GM12878 (cell line): ENCODE measurements around the gene PCSK5. TPM values are rescaled to one million over a fixed set of nuclear protein-coding genes. Genes with fewer than 3 reads are reported as not detected.

Experiments
- ATAC-seq: fragments of 200-7000 bp; cut with Tn5 transposase; 3 replicates; pipeline ENCODE4 v1.9.1; 2020; ENCODE audit warnings: mild to moderate bottlenecking, moderate library complexity
- BruUV-seq: library from RNA; stranded (reverse); fragments of 400-500 nt; replicated peaks from 2 replicates; lab custom pipeline; 2021; lab: Mats Ljungman, UMichigan
- CTCF ChIA-PET: fragments of 300-600 bp; sonication (Branson Sonifier 250); formaldehyde crosslinking; extraction: SDS; loops from one replicate; lab custom pipeline; 2021; ENCODE audit warnings: inconsistent platforms; lab: Yijun Ruan, JAX
- POLR2A ChIA-PET: fragments of 350-600 bp; formaldehyde crosslinking; extraction: SDS; loops from one replicate; lab custom pipeline; 2021; ENCODE audit warnings: inconsistent platforms; lab: Charles Lee
- RAD21 ChIA-PET: fragments of 300-600 bp; sonication (Branson Sonifier 250); formaldehyde crosslinking; loops from one replicate; lab custom pipeline; 2023; ENCODE audit warnings: antibody characterized with exemption; ENCODE audit not compliant: unreplicated experiment; lab: Charles Lee
- SMC1A ChIA-PET: fragments of 300-600 bp; sonication (Branson Sonifier 250); formaldehyde crosslinking; loops from one replicate; lab custom pipeline; 2023; ENCODE audit not compliant: unreplicated experiment, uncharacterized antibody; lab: Charles Lee
- DNase-seq: peaks from one replicate; pipeline ENCODE4 v3.0.0-alpha.2; 2011; ENCODE audit warnings: low read depth, low spot score
- FAIRE-seq: peaks from 3 replicates; lab custom pipeline; 2011; peaks lifted over from hg19 to GRCh38; lab: Jason Lieb, UNC
- H2AFZ ChIP-seq: 2 replicates; pipeline ENCODE4 v1.6.0; 2011; ENCODE audit warnings: low read depth, low read length, control low read depth; ENCODE audit not compliant: control insufficient read depth
- H3K27ac ChIP-seq: 2 replicates; pipeline ENCODE4 v1.5.1; 2011; ENCODE audit warnings: control low read depth; ENCODE audit not compliant: control insufficient read depth, insufficient read depth
- H3K27me3 ChIP-seq, 2 experiments: replicated peaks in 1 of 2; 2 replicates each; pipeline versions ENCODE4 v1.6.0 to v1.6.1; 2011; ENCODE audit warnings: low read length in 1 of 2; ENCODE audit not compliant: control insufficient read depth in 2 of 2, insufficient read depth in 2 of 2
- H3K36me3 ChIP-seq, 2 experiments: 2 replicates each; pipeline ENCODE4 v1.5.1; 2011; ENCODE audit warnings: low read length in 1 of 2; ENCODE audit not compliant: control insufficient read depth in 2 of 2, insufficient read depth in 2 of 2
- H3K4me1 ChIP-seq: 2 replicates; pipeline ENCODE4 v1.6.1; 2011; ENCODE audit warnings: mild to moderate bottlenecking, low read length, moderate library complexity, mixed read lengths; ENCODE audit not compliant: control insufficient read depth, insufficient read depth
- H3K4me2 ChIP-seq: 2 replicates; pipeline ENCODE4 v1.6.0; 2011; ENCODE audit warnings: control low read depth; ENCODE audit not compliant: control insufficient read depth, insufficient read depth
- H3K4me3 ChIP-seq: fragments of 200-600 bp; sonication (generic); 2 replicates; pipeline ENCODE4 v1.5.1; 2016
- H3K79me2 ChIP-seq: 2 replicates; pipeline ENCODE4 v1.6.0; 2011; ENCODE audit warnings: low read length; ENCODE audit not compliant: control insufficient read depth, insufficient read depth
- H3K9ac ChIP-seq: 2 replicates; pipeline ENCODE4 v1.8.0; 2011; ENCODE audit warnings: low read length, control low read depth, mixed read lengths; ENCODE audit not compliant: control insufficient read depth, insufficient read depth
- H3K9me3 ChIP-seq: replicated peaks from 3 replicates; pipeline ENCODE4 v1.5.1; 2011; ENCODE audit warnings: mild to moderate bottlenecking, low read length; ENCODE audit not compliant: control insufficient read depth, insufficient read depth
- H4K20me1 ChIP-seq: 2 replicates; pipeline ENCODE4 v1.6.0; 2011; ENCODE audit not compliant: control insufficient read depth, insufficient read depth
- BACH1 ChIP-seq: fragments of 450-650 bp; IDR thresholded peaks from 2 replicates; pipeline ENCODE4 v1.6.1; 2017; ENCODE audit warnings: mild to moderate bottlenecking, borderline replicate concordance
- CREB1 ChIP-seq: IDR thresholded peaks from 2 replicates; pipeline ENCODE4 v1.6.1; 2012; ENCODE audit warnings: low read depth, mild to moderate bottlenecking, inconsistent platforms
- ESRRA ChIP-seq: IDR thresholded peaks from 2 replicates; pipeline ENCODE4 v1.6.1; 2012; ENCODE audit warnings: mild to moderate bottlenecking, low read length, improper control_type of control experiment
- GATAD2B ChIP-seq: fragments of 450-650 bp; conservative IDR thresholded peaks from 2 replicates; pipeline ENCODE4 v1.6.1; 2017; ENCODE audit warnings: low read depth, mild to moderate bottlenecking, moderate library complexity
- IRF5 ChIP-seq: fragments of 450-650 bp; IDR thresholded peaks from 2 replicates; pipeline ENCODE4 v1.6.1; 2017; ENCODE audit warnings: borderline replicate concordance
- LARP7 ChIP-seq: fragments of 450-650 bp; IDR thresholded peaks from 2 replicates; pipeline ENCODE4 v1.6.1; 2017; ENCODE audit warnings: mild to moderate bottlenecking
- MEF2B ChIP-seq: fragments of 450-650 bp; IDR thresholded peaks from 2 replicates; pipeline ENCODE4 v1.6.1; 2018; ENCODE audit warnings: mild to moderate bottlenecking, moderate library complexity; ENCODE audit not compliant: partially characterized antibody, poor library complexity, severe bottlenecking
- POLR2AphosphoS2 ChIP-seq: IDR thresholded peaks from 2 replicates; pipeline ENCODE4 v1.6.1; 2011; ENCODE audit warnings: low read depth, mild to moderate bottlenecking, low read length, improper control_type of control experiment, moderate library complexity
- RFX5 ChIP-seq: IDR thresholded peaks from 2 replicates; pipeline ENCODE4 v1.6.1; 2011; ENCODE audit warnings: low read depth, low read length, improper control_type of control experiment
- STAT3 ChIP-seq: IDR thresholded peaks from 2 replicates; pipeline ENCODE4 v1.6.1; 2011; ENCODE audit warnings: low read depth, low read length, improper control_type of control experiment
- ZNF217 ChIP-seq: fragments of 450-650 bp; IDR thresholded peaks from 2 replicates; pipeline ENCODE4 v1.6.1; 2017; ENCODE audit warnings: antibody characterized with exemption, mild to moderate bottlenecking
- ZSCAN29 ChIP-seq: fragments of 450-650 bp; IDR thresholded peaks from 2 replicates; pipeline ENCODE4 v1.6.1; 2017; ENCODE audit warnings: mild to moderate bottlenecking, moderate library complexity
- WGBS: methylation state at CpG from one replicate; pipeline ENCODE4 v1.1.6; 2016; ENCODE audit warnings: low lambda C conversion rate; ENCODE audit not compliant: insufficient replicate concordance, insufficient coverage; ENCODE audit errors: missing lambda C conversion rate; 5-methylcytosine and 5-hydroxymethylcytosine counted together
- in situ Hi-C: fragments of 300-500 bp; cut with MboI; formaldehyde crosslinking; loops from 9 replicates; pipeline ENCODE4 v1.14.3; 2018; ENCODE audit warnings: mixed read lengths
- intact Hi-C: fragments of 100-400 bp; cut with micrococcal nuclease; formaldehyde crosslinking; loops from one replicate; pipeline ENCODE4 v1.14.2; 2022; ENCODE audit not compliant: unreplicated experiment
- polyA plus RNA-seq, 11 experiments: library from polyadenylated mRNA; depleted of rRNA in 4 of 11; unstranded in 6 of 11; stranded (reverse) in 5 of 11; fragments of >200 nt; fragmentation: Nextera tagmentation in 4 of 11; fragmentation: Illumina TruSeq in 1 of 11; extraction: Ambion mirVana in 4 of 11; extraction: Trizol in 1 of 11; gene quantifications; 1 replicate in 1 of 11; 2 replicates in 10 of 11; pipeline versions ENCODE4 v1.2.1 to v1.2.3, GENCODE V29; 2011 to 2016; ENCODE audit warnings: inconsistent platforms in 2 of 11, missing spikeins in 2 of 11, low read depth in 1 of 11
- total RNA-seq, 4 experiments: library from RNA; depleted of rRNA in 3 of 4; stranded (reverse); fragments of >200 nt in 3 of 4; fragmentation: Illumina TruSeq in 1 of 4; extraction: Trizol in 1 of 4; gene quantifications; 2 replicates each; pipeline versions ENCODE4 v1.2.1 to v1.2.3, GENCODE V29; 2013 to 2021
- TF ChIP-seq, protein P1 (sequence below): IDR thresholded peaks from 2 replicates; pipeline ENCODE4 v1.6.1; 2011; ENCODE audit warnings: borderline replicate concordance, low read depth, mild to moderate bottlenecking, moderate library complexity, low read length; ENCODE audit not compliant: insufficient read depth, poor library complexity, severe bottlenecking

PCSK5 gene
- total and polyA plus RNA-seq, 10 of the 15 experiments (the other 5 are each of a cell fraction or from before 2014, with no cell fraction given), result 0.01 to 0.13 (median 0.04) TPM; not detected in 3

- POLR2A ChIA-PET, result interaction anchor here (1.2 kb wide), 1 partner anchor 71 kb away, joined by 4 read pairs; no protein-coding TSS in a partner anchor
- in situ Hi-C loops, result no loop called here
- FAIRE-seq, result no peak
Observed at GRCh38 chr9:75847085-75847484, 43.4 kb upstream of the PCSK5 start.

More at GRCh38 chr9:75847085-75847484, 43.4 kb upstream of the PCSK5 start:
- Histone ChIP-seq H3K27me3 (no peaks in the 10 kb centered on the region), H3K4me3 (no peak overlapping the region), H3K27ac (no peak overlapping the region), H3K9me3 (no peaks in the 10 kb centered on the region), H3K4me1 (no peaks in the 10 kb centered on the region), H3K79me2 (no peaks in the 10 kb centered on the region), H2AFZ (no peak overlapping the region), H4K20me1 (no peaks in the 10 kb centered on the region), H3K36me3 (no peaks in the 10 kb centered on the region), H3K4me2 (no peak overlapping the region), H3K9ac (no peak overlapping the region)
- CTCF ChIA-PET, result interaction anchor here (0.6 to 1.9 kb wide), 2 partner anchors 18 to 844 kb away, joined by 4 to 7 read pairs; no protein-coding TSS in a partner anchor
- ATAC-seq (no peak), DNase-seq (no peak)
- SMC1A ChIA-PET, result interaction anchor here (0.7 to 1.5 kb wide), 3 partner anchors 39 to 583 kb away, joined by 3 to 4 read pairs (median 4); no protein-coding TSS in a partner anchor
- TF ChIP-seq GATAD2B (no peak), CREB1 (no peak), RFX5 (no peak), ESRRA (no peak), LARP7 (no peak), ZNF217 (no peak), MEF2B (no peak), STAT3 (no peak), POLR2AphosphoS2 (no peak), BACH1 (no peak), IRF5 (no peak), ZSCAN29 (no peak)
- TF ChIP-seq, protein P1, sequence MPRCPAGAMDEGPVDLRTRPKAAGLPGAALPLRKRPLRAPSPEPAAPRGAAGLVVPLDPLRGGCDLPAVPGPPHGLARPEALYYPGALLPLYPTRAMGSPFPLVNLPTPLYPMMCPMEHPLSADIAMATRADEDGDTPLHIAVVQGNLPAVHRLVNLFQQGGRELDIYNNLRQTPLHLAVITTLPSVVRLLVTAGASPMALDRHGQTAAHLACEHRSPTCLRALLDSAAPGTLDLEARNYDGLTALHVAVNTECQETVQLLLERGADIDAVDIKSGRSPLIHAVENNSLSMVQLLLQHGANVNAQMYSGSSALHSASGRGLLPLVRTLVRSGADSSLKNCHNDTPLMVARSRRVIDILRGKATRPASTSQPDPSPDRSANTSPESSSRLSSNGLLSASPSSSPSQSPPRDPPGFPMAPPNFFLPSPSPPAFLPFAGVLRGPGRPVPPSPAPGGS, result no peak
- 11% methylated on average over 1 of the region's 1 CpG for WGBS
- intact Hi-C loops, result no loop called here
- RAD21 ChIA-PET, result interaction anchor here (0.6 kb wide), 1 partner anchor 546 kb away, joined by 3 read pairs; no protein-coding TSS in a partner anchor
- no TSS peak for BruUV-seq
